Activated B cell treated with CpG ODN at 0.5 μM for 24 hours (primary cell): ENCODE data around the gene ATE1. TPM values are rescaled to one million over a fixed set of nuclear protein-coding genes. Genes with fewer than 3 reads are reported as not detected.

Experiments used
- ATAC-seq: fragments of 200-7000 bp; cut with Tn5 transposase; one replicate; pipeline ENCODE4 v1.10.0; 2021; ENCODE audit warnings: low read depth, mild to moderate bottlenecking, moderate library complexity
- CTCF ChIA-PET: fragments of 350-600 bp; sonication (Branson Sonifier 250); formaldehyde crosslinking; loops from one replicate; lab custom pipeline; 2021; ENCODE audit warnings: antibody characterized with exemption; lab: Charles Lee
- POLR2A ChIA-PET: fragments of 350-600 bp; sonication (Branson Sonifier 250); formaldehyde crosslinking; loops from one replicate; lab custom pipeline; 2021; ENCODE audit warnings: antibody characterized with exemption; lab: Charles Lee
- DNase-seq: peaks from one replicate; pipeline ENCODE4 v3.0.0; 2022
- H3K27ac Mint-ChIP-seq: one replicate; pipeline ENCODE4 v1.8.0; 2020; ENCODE audit warnings: mixed read lengths
- H3K27me3 Mint-ChIP-seq: one replicate; pipeline ENCODE4 v1.8.0; 2021; ENCODE audit warnings: mixed read lengths
- H3K36me3 Mint-ChIP-seq: one replicate; pipeline ENCODE4 v1.8.0; 2021; ENCODE audit warnings: low read depth, mixed read lengths
- H3K4me1 Mint-ChIP-seq: one replicate; pipeline ENCODE4 v1.8.0; 2021; ENCODE audit warnings: mixed read lengths
- H3K4me3 Mint-ChIP-seq: one replicate; pipeline ENCODE4 v1.8.0; 2020; ENCODE audit warnings: mild to moderate bottlenecking, mixed read lengths
- H3K9me3 Mint-ChIP-seq: one replicate; pipeline ENCODE4 v1.8.0; 2020; ENCODE audit warnings: mixed read lengths
- CTCF ChIP-seq: fragments of 200-600 bp; IDR thresholded peaks from one replicate; pipeline ENCODE4 v1.8.0; 2022; ENCODE audit warnings: antibody characterized with exemption, mild to moderate bottlenecking
- intact Hi-C: fragments of 100-400 bp; cut with micrococcal nuclease; formaldehyde crosslinking; loops from one replicate; pipeline ENCODE4 v1.15.1; 2024
- total RNA-seq: library from RNA; stranded (reverse); gene quantifications from 2 replicates; pipeline ENCODE4 v1.2.3, GENCODE V29; 2022

ATE1 gene
- total RNA-seq, 1 donor from 2014 or later, result 31.0 TPM

GRCh38 chr10:121740069-121740468, 187.8 kb downstream of the ATE1 start:
- ChIA-PET POLR2A (no interaction called here), CTCF (no interaction called here)
- ATAC-seq (no peak), DNase-seq (no peak)
- H3K4me3 Mint-ChIP-seq, result no peak overlapping the region
- no peaks in the 10 kb centered on the region for H3K4me1 Mint-ChIP-seq
- TF ChIP-seq CTCF, result no peak
- intact Hi-C loops, result no loop called here
- no peak overlapping the region for H3K27ac Mint-ChIP-seq
- peaks cover 5% of the 10 kb centered on the region for H3K27me3 Mint-ChIP-seq
- peaks cover 28% of the 10 kb centered on the region for H3K36me3 Mint-ChIP-seq
- H3K9me3 Mint-ChIP-seq, result no peaks in the 10 kb centered on the region

- intact Hi-C loops, result loop anchor here (10.0 kb wide), 1 partner anchor 1314 kb away; no protein-coding TSS in a partner anchor
- DNase-seq (no peak), ATAC-seq (no peak)
- Mint-ChIP-seq H3K27ac (no peak overlapping the region), H3K4me3 (no peak overlapping the region), H3K27me3 (peaks cover 9% of the 10 kb centered on the region), H3K4me1 (no peaks in the 10 kb centered on the region), H3K36me3 (peaks cover 23% of the 10 kb centered on the region), H3K9me3 (no peaks in the 10 kb centered on the region)
- TF ChIP-seq CTCF, result no peak
- ChIA-PET POLR2A (no interaction called here), CTCF (no interaction called here)
Measured at GRCh38 chr10:121739114-121739513, 188.7 kb downstream of the ATE1 start.

- CTCF ChIA-PET, result interaction anchor here (0.7 to 0.8 kb wide), 2 partner anchors 12 to 791 kb away, joined by 3 read pairs; no protein-coding TSS in a partner anchor
- ATAC-seq, result no peak
- intact Hi-C loops, result loop anchor here (10.0 kb wide), 1 partner anchor 1312 kb away; no protein-coding TSS in a partner anchor
- H3K36me3 Mint-ChIP-seq, result peaks cover 8% of the 10 kb centered on the region
- H3K4me3 Mint-ChIP-seq, result no peak overlapping the region
- H3K27ac Mint-ChIP-seq, result no peak overlapping the region
- peaks cover 10% of the 10 kb centered on the region for H3K27me3 Mint-ChIP-seq
- no peak for TF ChIP-seq CTCF
- no peaks in the 10 kb centered on the region for H3K4me1 Mint-ChIP-seq
- POLR2A ChIA-PET, result interaction anchor here (0.9 kb wide), 1 partner anchor 885 kb away, joined by 3 read pairs; no protein-coding TSS in a partner anchor
- no peak for DNase-seq
- no peaks in the 10 kb centered on the region for H3K9me3 Mint-ChIP-seq
Measured at GRCh38 chr10:121736315-121737130, 191.3 kb downstream of the ATE1 start.

- intact Hi-C loops, result loop anchor here (10.0 kb wide), 1 partner anchor 1310 kb away; no protein-coding TSS in a partner anchor
- no peak for DNase-seq
- Mint-ChIP-seq H3K4me3 (no peak overlapping the region), H3K9me3 (no peaks in the 10 kb centered on the region), H3K27me3 (peaks cover 10% of the 10 kb centered on the region), H3K4me1 (no peaks in the 10 kb centered on the region), H3K36me3 (peaks cover 2% of the 10 kb centered on the region), H3K27ac (no peak overlapping the region)
- ATAC-seq, result no peak
- CTCF ChIA-PET, result no interaction called here
- TF ChIP-seq CTCF, result no peak
- POLR2A ChIA-PET, result no interaction called here
Measured at GRCh38 chr10:121735263-121735662, 192.6 kb downstream of the ATE1 start.

GRCh38 chr10:121734589-121735045, 193.2 kb downstream of the ATE1 start:
- ChIA-PET CTCF (no interaction called here), POLR2A (no interaction called here)
- intact Hi-C loops, result loop anchor here (10.0 kb wide), 1 partner anchor 1310 kb away; no protein-coding TSS in a partner anchor
- Mint-ChIP-seq H3K4me1 (no peaks in the 10 kb centered on the region), H3K4me3 (no peak overlapping the region), H3K27ac (no peak overlapping the region), H3K36me3 (no peaks in the 10 kb centered on the region), H3K27me3 (peaks cover 10% of the 10 kb centered on the region), H3K9me3 (no peaks in the 10 kb centered on the region)
- ATAC-seq, result no peak
- TF ChIP-seq CTCF, result peak; percentile 58
- DNase-seq, result no peak
